Mesenchymal stem cell (in vitro differentiated cells and primary cell): ENCODE results near the gene STK32B.

Source experiments
- DNase-seq: peaks from one replicate; pipeline ENCODE4 v3.0.0-alpha.2; 2013
- H2AFZ ChIP-seq: one replicate; pipeline ENCODE4 v1.6.1; 2013; ENCODE audit warnings: low read depth, mild to moderate bottlenecking, control low read depth, inconsistent platforms, low read length, moderate library complexity
- H2AK5ac ChIP-seq: 2 replicates; pipeline ENCODE4 v1.6.1; 2013; ENCODE audit warnings: low read length, moderate library complexity, mild to moderate bottlenecking, inconsistent platforms; ENCODE audit not compliant: severe bottlenecking
- H2BK120ac ChIP-seq: one replicate; pipeline ENCODE4 v1.6.1; 2013; ENCODE audit warnings: low read depth, mild to moderate bottlenecking, inconsistent platforms, low read length, moderate library complexity
- H2BK12ac ChIP-seq, 2 experiments: one replicate each; pipeline ENCODE4 v1.6.1; 2013; ENCODE audit warnings: inconsistent platforms in 2 of 2, low read length in 2 of 2, mild to moderate bottlenecking in 2 of 2, moderate library complexity in 2 of 2, control low read depth in 1 of 2
- H2BK15ac ChIP-seq: one replicate; pipeline ENCODE4 v1.6.1; 2013; ENCODE audit warnings: mild to moderate bottlenecking, low read depth, inconsistent platforms; ENCODE audit not compliant: poor library complexity, severe bottlenecking
- H2BK5ac ChIP-seq: 2 replicates; pipeline ENCODE4 v1.6.1; 2013; ENCODE audit warnings: low read depth, mild to moderate bottlenecking, low read length, control low read depth, inconsistent platforms; ENCODE audit not compliant: poor library complexity, severe bottlenecking
- H3K14ac ChIP-seq, 2 experiments: one replicate each; pipeline ENCODE4 v1.6.1; 2013; ENCODE audit warnings: inconsistent platforms in 2 of 2, low read length in 2 of 2, control low read depth in 1 of 2, mild to moderate bottlenecking in 1 of 2, moderate library complexity in 1 of 2
- H3K18ac ChIP-seq, 2 experiments: one replicate each; pipeline ENCODE4 v1.6.1; 2013; ENCODE audit warnings: inconsistent platforms in 2 of 2, low read length in 2 of 2, control low read depth in 1 of 2, low read depth in 1 of 2, mild to moderate bottlenecking in 1 of 2
- H3K23ac ChIP-seq, 2 experiments: one replicate each; pipeline ENCODE4 v1.6.1; 2013; ENCODE audit warnings: inconsistent platforms in 2 of 2, low read length in 2 of 2, mild to moderate bottlenecking in 2 of 2, moderate library complexity in 2 of 2, control low read depth in 1 of 2
- H3K27ac ChIP-seq: 2 replicates; pipeline ENCODE4 v1.5.1; 2013; ENCODE audit warnings: mild to moderate bottlenecking, moderate library complexity, low read length, control low read depth, inconsistent platforms; ENCODE audit not compliant: poor library complexity, severe bottlenecking
- H3K27me3 ChIP-seq, 2 experiments: 2 replicates each; pipeline versions ENCODE4 v1.6.1 to v1.7.0; 2013; ENCODE audit warnings: low read length in 2 of 2, mild to moderate bottlenecking in 2 of 2, moderate library complexity in 2 of 2, control low read depth in 1 of 2, inconsistent platforms in 1 of 2; ENCODE audit not compliant: control insufficient read depth in 1 of 2, insufficient read depth in 1 of 2
- H3K36me3 ChIP-seq, 2 experiments: 2 replicates each; pipeline versions ENCODE4 v1.6.1 to v1.7.0; 2013; ENCODE audit warnings: low read length in 2 of 2, control low read depth in 1 of 2, inconsistent platforms in 1 of 2, low read depth in 1 of 2, mild to moderate bottlenecking in 1 of 2; ENCODE audit not compliant: insufficient read depth in 2 of 2, control insufficient read depth in 1 of 2
- H3K4ac ChIP-seq, 2 experiments: one replicate each; pipeline ENCODE4 v1.6.1; 2013; ENCODE audit warnings: inconsistent platforms in 2 of 2, low read length in 2 of 2, mild to moderate bottlenecking in 2 of 2, moderate library complexity in 2 of 2, control low read depth in 1 of 2, low read depth in 1 of 2
- H3K4me1 ChIP-seq: 2 replicates; pipeline ENCODE4 v1.6.1; 2013; ENCODE audit warnings: low read depth, low read length, control low read depth; ENCODE audit not compliant: control insufficient read depth, insufficient read depth
- H3K4me2 ChIP-seq: 2 replicates; pipeline ENCODE4 v1.6.1; 2013; ENCODE audit warnings: low read length, mild to moderate bottlenecking, inconsistent platforms; ENCODE audit not compliant: poor library complexity, severe bottlenecking
- H3K4me3 ChIP-seq, 2 experiments: 2 replicates each; pipeline versions ENCODE4 v1.5.1 to v1.7.0; 2013; ENCODE audit warnings: low read length in 2 of 2, mild to moderate bottlenecking in 2 of 2, control low read depth in 1 of 2, low read depth in 1 of 2; ENCODE audit not compliant: insufficient read depth in 1 of 2
- H3K79me1 ChIP-seq: replicated peaks from 2 replicates; pipeline ENCODE4 v1.6.1; 2013; ENCODE audit warnings: mild to moderate bottlenecking, control low read depth, low read length, inconsistent platforms; ENCODE audit not compliant: poor library complexity, severe bottlenecking
- H3K9ac ChIP-seq: 2 replicates; pipeline ENCODE4 v1.7.0; 2013; ENCODE audit warnings: mild to moderate bottlenecking, low read length, moderate library complexity
- H3K9me3 ChIP-seq: 2 replicates; pipeline ENCODE4 v1.7.0; 2013; ENCODE audit warnings: mild to moderate bottlenecking, low read length; ENCODE audit not compliant: control insufficient read depth
- H4K8ac ChIP-seq: one replicate; pipeline ENCODE4 v1.6.1; 2013; ENCODE audit warnings: inconsistent platforms, mild to moderate bottlenecking, low read length, moderate library complexity
- H4K91ac ChIP-seq: one replicate; pipeline ENCODE4 v1.6.1; 2013; ENCODE audit warnings: mild to moderate bottlenecking, low read length, inconsistent platforms
- WGBS: methylation state at CpG from one replicate; pipeline ENCODE4 v1.1.7; 2013; ENCODE audit warnings: mixed read lengths; 5-methylcytosine and 5-hydroxymethylcytosine counted together

Gene STK32B

DNA sequence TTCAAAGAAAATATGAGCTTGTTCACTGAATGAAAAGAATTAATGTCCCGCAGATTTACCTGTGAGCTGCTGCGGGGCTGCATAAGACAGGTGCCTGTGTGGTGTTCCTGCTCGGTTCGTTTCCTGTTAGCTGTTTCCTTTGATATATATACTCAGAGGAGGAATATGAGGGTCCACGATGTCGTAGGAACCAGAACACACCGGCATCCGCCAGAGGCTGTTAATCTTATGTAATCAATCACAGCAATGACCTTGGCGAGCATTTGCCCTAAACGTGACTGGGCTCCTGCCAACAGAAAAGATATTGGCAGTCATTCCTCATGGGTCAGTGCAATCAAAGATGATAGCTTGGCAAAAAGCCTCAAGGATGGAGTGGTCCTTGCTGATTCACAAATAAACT is 396.9 kb downstream of the STK32B start:
- H3K4me3 ChIP-seq: no peak overlapping the region

GRCh38 chr4:5451243-5451642 is 400.0 kb downstream of the STK32B start:
- Histone ChIP-seq H3K4ac (no peak overlapping the region), H4K91ac (no peak overlapping the region), H3K9ac (no peak overlapping the region), H3K14ac (no peak overlapping the region), H4K8ac (no peak overlapping the region), H3K4me1 (peaks cover 3% of the 10 kb centered on the region), H3K9me3 (no peaks in the 10 kb centered on the region), H2BK120ac (no peak overlapping the region), H2BK15ac (no peak overlapping the region), H3K18ac (no peak overlapping the region), H3K79me1 (no peaks in the 10 kb centered on the region), H3K4me2 (no peak overlapping the region), H3K23ac (no peak overlapping the region), H2AK5ac (no peak overlapping the region), H3K27ac (no peak overlapping the region), H2AFZ (no peak overlapping the region), H3K27me3 (no peaks in the 10 kb centered on the region), H3K4me3 (no peak overlapping the region), H2BK12ac (no peak overlapping the region), H2BK5ac (no peak overlapping the region), H3K36me3 (peaks cover 0 to 8% of the 10 kb centered on the region in 2 experiments)
- DNase-seq: no peak
- 90% methylated on average over 2 of the region's 4 CpGs for WGBS

More for the DNA sequence above, 396.9 kb downstream of the STK32B start:
- Histone ChIP-seq H3K23ac (no peak overlapping the region), H3K79me1 (no peaks in the 10 kb centered on the region), H2AFZ (no peak overlapping the region), H3K36me3 (peaks cover 0 to 3% of the 10 kb centered on the region in 2 experiments), H4K8ac (no peak overlapping the region), H2BK15ac (no peak overlapping the region), H2AK5ac (no peak overlapping the region), H3K27ac (no peak overlapping the region), H3K4ac (no peak overlapping the region), H3K18ac (no peak overlapping the region), H2BK12ac (no peak overlapping the region), H4K91ac (no peak overlapping the region), H3K4me1 (peaks cover 5% of the 10 kb centered on the region), H3K9me3 (no peaks in the 10 kb centered on the region), H3K9ac (no peak overlapping the region), H2BK5ac (no peak overlapping the region), H3K27me3 (no peaks in the 10 kb centered on the region), H3K14ac (no peak overlapping the region), H3K4me2 (no peak overlapping the region), H2BK120ac (no peak overlapping the region)
- WGBS: 91% methylated on average over 10 of the region's 10 CpGs
- no peak for DNase-seq

- no peak overlapping the region for H4K91ac ChIP-seq
- H2BK15ac ChIP-seq: no peak overlapping the region
- no peak overlapping the region for H2BK120ac ChIP-seq
- DNase-seq: no peak
- H2AK5ac ChIP-seq: no peak overlapping the region
- no peak overlapping the region for H3K4me2 ChIP-seq
- no peaks in the 10 kb centered on the region for H3K27me3 ChIP-seq
- no peak overlapping the region for H3K9ac ChIP-seq
- no peaks in the 10 kb centered on the region for H3K79me1 ChIP-seq
- H3K36me3 ChIP-seq: peaks cover 0 to 7% of the 10 kb centered on the region in 2 experiments
- WGBS: 80% methylated on average over 7 of the region's 7 CpGs
- no peak overlapping the region for H3K23ac ChIP-seq
- H3K4me3 ChIP-seq: no peak overlapping the region
- no peaks in the 10 kb centered on the region for H3K4me1 ChIP-seq
- H4K8ac ChIP-seq: no peak overlapping the region
- no peak overlapping the region for H3K14ac ChIP-seq
- no peak overlapping the region for H3K4ac ChIP-seq
- no peak overlapping the region for H2BK5ac ChIP-seq
- H3K18ac ChIP-seq: no peak overlapping the region
- no peak overlapping the region for H3K27ac ChIP-seq
- no peak overlapping the region for H2BK12ac ChIP-seq
- H2AFZ ChIP-seq: no peak overlapping the region
- H3K9me3 ChIP-seq: no peaks in the 10 kb centered on the region
Observed at GRCh38 chr4:5452156-5452555, 400.9 kb downstream of the STK32B start.

DNA sequence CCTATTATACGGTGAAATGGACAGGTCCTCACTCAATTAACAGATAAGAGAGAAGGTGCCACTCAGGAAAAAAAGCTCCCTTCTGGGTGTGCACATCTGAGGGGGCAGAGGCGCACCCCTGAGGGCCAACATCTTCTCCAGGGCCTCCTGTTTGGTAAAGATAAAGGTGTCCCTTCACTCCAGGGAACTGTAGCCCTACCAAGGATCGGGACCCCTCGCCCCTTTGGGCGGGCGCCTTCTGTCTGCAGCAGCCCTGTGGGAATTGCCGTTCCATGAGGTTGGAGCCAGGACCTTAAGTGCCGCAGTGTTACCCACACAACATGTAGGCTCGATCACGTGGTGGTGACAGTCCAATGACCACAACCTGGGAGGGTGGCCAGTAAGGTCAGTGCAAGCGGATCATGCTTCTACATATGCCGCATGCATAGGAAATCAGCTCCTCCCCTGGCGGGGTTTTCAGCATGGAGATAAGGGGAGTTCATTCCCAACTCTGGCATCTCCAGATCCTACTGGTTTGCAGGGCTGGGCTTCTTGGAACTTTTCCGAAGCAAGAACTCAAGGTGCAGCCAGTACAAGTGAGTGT is 403.8 kb downstream of the STK32B start:
- H2AK5ac ChIP-seq: no peak overlapping the region
- H3K4me2 ChIP-seq: no peak overlapping the region
- H3K9me3 ChIP-seq: no peaks in the 10 kb centered on the region
- no peaks in the 10 kb centered on the region for H3K27me3 ChIP-seq
- H4K91ac ChIP-seq: no peak overlapping the region
- H3K23ac ChIP-seq: no peak overlapping the region
- H3K18ac ChIP-seq: no peak overlapping the region
- no peak overlapping the region for H2BK5ac ChIP-seq
- H4K8ac ChIP-seq: no peak overlapping the region
- H3K14ac ChIP-seq: no peak overlapping the region
- H3K36me3 ChIP-seq: peaks cover 0 to 17% of the 10 kb centered on the region in 2 experiments
- no peaks in the 10 kb centered on the region for H3K4me1 ChIP-seq
- H2BK15ac ChIP-seq: no peak overlapping the region
- no peak overlapping the region for H2BK120ac ChIP-seq
- no peak overlapping the region for H3K4ac ChIP-seq
- H3K79me1 ChIP-seq: no peaks in the 10 kb centered on the region
- no peak overlapping the region for H2BK12ac ChIP-seq
- H3K27ac ChIP-seq: no peak overlapping the region
- DNase-seq: no peak
- H3K9ac ChIP-seq: no peak overlapping the region
- H3K4me3 ChIP-seq: no peak overlapping the region
- 91% methylated on average over 14 of the region's 14 CpGs for WGBS
- no peak overlapping the region for H2AFZ ChIP-seq
